Right lobe of liver (tissue), 4 donors: ENCODE results near the gene SLTM.
"Not testable (repeated sequence)": the region's sequence is repeated elsewhere in the genome, so short reads cannot be mapped to it uniquely, and the experiment has no call there.

Experiments used
- POLR2A ChIP-seq: fragments of 450-650 bp; IDR thresholded peaks from one replicate; pipeline ENCODE4 v1.6.1; 2017; ENCODE audit warnings: antibody characterized with exemption, mild to moderate bottlenecking
- TF ChIP-seq, protein P1 (sequence below), 4 donors: fragments of 200-600 bp in 3 of 4; fragments of 450-650 bp in 1 of 4; IDR thresholded peaks; one replicate each; pipeline versions ENCODE4 v1.5.1 to v1.8.0; 2016 to 2022; ENCODE audit warnings: antibody characterized with exemption in 4 of 4, mild to moderate bottlenecking in 2 of 4
- donor health status: DM: no; HTN: no; CAD: no.
- donor health status: DM: no; HTN: no; CAD: no.
- donor health status: DM: no; HTN: yes; CAD: no.

DNA sequence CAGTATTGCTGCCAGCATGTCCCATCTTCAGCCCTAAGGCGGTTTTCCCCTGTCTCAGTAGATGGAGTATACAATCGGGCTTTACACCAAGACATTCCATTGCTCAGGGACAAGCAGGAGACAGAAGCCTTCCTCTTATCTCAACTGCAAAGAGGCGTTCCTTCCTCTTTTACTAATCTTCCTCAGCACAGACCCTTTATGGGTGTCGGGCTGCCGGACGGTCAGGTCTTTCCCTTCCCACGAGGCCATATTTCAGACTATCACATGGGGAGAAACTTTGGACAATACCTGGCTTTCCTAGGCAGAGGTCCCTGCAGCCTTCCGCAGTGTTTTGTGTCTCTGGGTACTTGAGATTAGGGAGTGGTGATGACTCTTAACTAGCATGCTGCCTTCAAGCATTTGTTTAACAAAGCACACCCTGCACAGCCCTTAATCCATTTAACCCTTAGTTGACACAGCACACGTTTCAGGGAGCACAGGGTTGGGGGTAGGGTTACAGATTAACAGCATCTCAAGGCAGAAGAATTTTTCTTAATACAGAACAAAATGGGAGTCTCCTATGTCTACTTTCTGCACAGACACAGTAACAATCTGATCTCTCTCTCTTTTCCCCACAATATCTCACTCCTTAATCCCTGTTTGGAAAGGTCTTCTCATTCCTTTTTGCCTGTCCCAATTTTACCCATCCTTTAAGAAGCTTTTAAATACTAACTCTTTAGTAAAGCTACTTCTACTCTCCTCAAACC, 99.6 kb downstream of the SLTM start:
- TF ChIP-seq, protein P1, sequence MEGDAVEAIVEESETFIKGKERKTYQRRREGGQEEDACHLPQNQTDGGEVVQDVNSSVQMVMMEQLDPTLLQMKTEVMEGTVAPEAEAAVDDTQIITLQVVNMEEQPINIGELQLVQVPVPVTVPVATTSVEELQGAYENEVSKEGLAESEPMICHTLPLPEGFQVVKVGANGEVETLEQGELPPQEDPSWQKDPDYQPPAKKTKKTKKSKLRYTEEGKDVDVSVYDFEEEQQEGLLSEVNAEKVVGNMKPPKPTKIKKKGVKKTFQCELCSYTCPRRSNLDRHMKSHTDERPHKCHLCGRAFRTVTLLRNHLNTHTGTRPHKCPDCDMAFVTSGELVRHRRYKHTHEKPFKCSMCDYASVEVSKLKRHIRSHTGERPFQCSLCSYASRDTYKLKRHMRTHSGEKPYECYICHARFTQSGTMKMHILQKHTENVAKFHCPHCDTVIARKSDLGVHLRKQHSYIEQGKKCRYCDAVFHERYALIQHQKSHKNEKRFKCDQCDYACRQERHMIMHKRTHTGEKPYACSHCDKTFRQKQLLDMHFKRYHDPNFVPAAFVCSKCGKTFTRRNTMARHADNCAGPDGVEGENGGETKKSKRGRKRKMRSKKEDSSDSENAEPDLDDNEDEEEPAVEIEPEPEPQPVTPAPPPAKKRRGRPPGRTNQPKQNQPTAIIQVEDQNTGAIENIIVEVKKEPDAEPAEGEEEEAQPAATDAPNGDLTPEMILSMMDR (IDR thresholded peaks at IDR 0.05), result not testable (repeated sequence)
- not testable (repeated sequence) for TF ChIP-seq POLR2A
